Nephron (organoid): Measurements from ENCODE around the gene JPT2.
"Not testable (repeated sequence)": the region's sequence is repeated elsewhere in the genome, so short reads cannot be mapped to it uniquely, and the experiment has no call there.

Source experiments
- H3K27ac Mint-ChIP-seq, 3 experiments: 2 replicates each; pipeline ENCODE4 v1.8.0; 2020; ENCODE audit warnings: mixed read lengths in 3 of 3, mild to moderate bottlenecking in 2 of 3, moderate library complexity in 1 of 3
- H3K27me3 Mint-ChIP-seq: 2 replicates; pipeline ENCODE4 v1.8.0; 2021; ENCODE audit warnings: low read depth, mild to moderate bottlenecking, moderate library complexity, mixed read lengths
- H3K36me3 Mint-ChIP-seq: 2 replicates; pipeline ENCODE4 v1.8.0; 2020; ENCODE audit warnings: low read depth, mixed read lengths
- H3K4me1 Mint-ChIP-seq: 2 replicates; pipeline ENCODE4 v1.8.0; 2020; ENCODE audit warnings: mixed read lengths
- H3K4me3 Mint-ChIP-seq, 3 experiments: 2 replicates each; pipeline ENCODE4 v1.8.0; 2020; ENCODE audit warnings: mild to moderate bottlenecking in 3 of 3, mixed read lengths in 3 of 3, moderate library complexity in 2 of 3
- H3K9me3 Mint-ChIP-seq: 2 replicates; pipeline ENCODE4 v1.8.0; 2020; ENCODE audit warnings: mixed read lengths
- CTCF ChIP-seq, 3 experiments: fragments of 200-600 bp; sonication (generic); IDR thresholded peaks; one replicate each; pipeline ENCODE4 v1.5.0; 2021; ENCODE audit warnings: antibody characterized with exemption in 3 of 3; ENCODE audit not compliant: unreplicated experiment in 3 of 3

Gene JPT2

GRCh38 chr16:1700246-1700645, 22.2 kb downstream of the JPT2 start:
- H3K27me3 Mint-ChIP-seq: no peaks in the 10 kb centered on the region
- peaks cover 59% of the 10 kb centered on the region for H3K36me3 Mint-ChIP-seq
- no peak overlapping the region for H3K4me3 Mint-ChIP-seq
- no peak for TF ChIP-seq CTCF (IDR thresholded peaks at IDR 0.05; ENCODE audit: unreplicated experiment in 3 of 3)
- no peak overlapping the region for H3K27ac Mint-ChIP-seq
- no peaks in the 10 kb centered on the region for H3K9me3 Mint-ChIP-seq
- no peaks in the 10 kb centered on the region for H3K4me1 Mint-ChIP-seq

- Mint-ChIP-seq H3K27ac (no peak overlapping the region), H3K4me3 (peak overlapping the region in 1 of 3 experiments; percentile 17), H3K36me3 (peaks cover 50% of the 10 kb centered on the region), H3K27me3 (no peaks in the 10 kb centered on the region), H3K4me1 (no peaks in the 10 kb centered on the region), H3K9me3 (no peaks in the 10 kb centered on the region)
- TF ChIP-seq CTCF (IDR thresholded peaks at IDR 0.05; ENCODE audit: unreplicated experiment in 3 of 3): no peak
Measured at GRCh38 chr16:1701216-1701878, 23.3 kb downstream of the JPT2 start.

GRCh38 chr16:1705324-1705687, 27.2 kb downstream of the JPT2 start:
- H3K4me1 Mint-ChIP-seq: peaks cover 25% of the 10 kb centered on the region
- peaks cover 17% of the 10 kb centered on the region for H3K36me3 Mint-ChIP-seq
- not testable (repeated sequence) for H3K9me3 Mint-ChIP-seq, H3K27me3 Mint-ChIP-seq
- H3K4me3 Mint-ChIP-seq: peak overlapping the region; percentile 96 to 98 (median 98)
- peak overlapping the region; percentile 98 for H3K27ac Mint-ChIP-seq

GRCh38 chr16:1705688-1706385, 27.8 kb downstream of the JPT2 start, which contains the start of gene MAPK8IP3:
Gene MAPK8IP3, plus strand, starts transcription at chr16:1706195. Its CDS starts 145 bp downstream, at chr16:1706340.
- Mint-ChIP-seq H3K9me3 (no peaks in the 10 kb centered on the region), H3K4me3 (peak within 1 kb of the TSS; percentile 96 to 98 (median 98)), H3K27ac (peak within 1 kb of the TSS; percentile 98), H3K36me3 (peaks cover 16% of the 10 kb centered on the region), H3K4me1 (peaks cover 25% of the 10 kb centered on the region), H3K27me3 (no peaks in the 10 kb centered on the region)
- TF ChIP-seq CTCF (IDR thresholded peaks at IDR 0.05; ENCODE audit: unreplicated experiment in 3 of 3): peak; percentile 98 to 99 (median 98)

GRCh38 chr16:1706386-1707192, 28.5 kb downstream of the JPT2 start:
- H3K4me3 Mint-ChIP-seq: peak overlapping the region; percentile 94 to 96 (median 95)
- peaks cover 9% of the 10 kb centered on the region for H3K36me3 Mint-ChIP-seq
- H3K4me1 Mint-ChIP-seq: peaks cover 25% of the 10 kb centered on the region
- no peak for TF ChIP-seq CTCF (IDR thresholded peaks at IDR 0.05; ENCODE audit: unreplicated experiment in 3 of 3)
- H3K27ac Mint-ChIP-seq: peak overlapping the region; percentile 78 to 92 (median 86)
- H3K27me3 Mint-ChIP-seq: no peaks in the 10 kb centered on the region
- H3K9me3 Mint-ChIP-seq: no peaks in the 10 kb centered on the region

- Mint-ChIP-seq H3K36me3 (peaks cover 4% of the 10 kb centered on the region), H3K9me3 (no peaks in the 10 kb centered on the region), H3K27ac (peak overlapping the region; percentile 78 to 92 (median 86)), H3K4me3 (peak overlapping the region; percentile 92 to 96 (median 94)), H3K27me3 (no peaks in the 10 kb centered on the region), H3K4me1 (peaks cover 25% of the 10 kb centered on the region)
- TF ChIP-seq CTCF (IDR thresholded peaks at IDR 0.05; ENCODE audit: unreplicated experiment in 3 of 3): no peak
Measured at GRCh38 chr16:1707193-1707790, 29.2 kb downstream of the JPT2 start.
